SJSA1 (cell line): ENCODE data around the gene SPECC1. TPM values are rescaled to one million over a fixed set of nuclear protein-coding genes. Genes with fewer than 3 reads are reported as not detected.
"Not testable (repeated sequence)": the region's sequence is repeated elsewhere in the genome, so short reads cannot be mapped to it uniquely, and the experiment has no call there.

Experiments
- DNase-seq, 2 experiments: peaks; one replicate each; pipeline ENCODE4 v3.0.0-alpha.2; 2015 to 2020; ENCODE audit warnings: low spot score in 2 of 2, low read depth in 1 of 2
- H3K27ac ChIP-seq: fragments of 250-450 bp; sonication (Bioruptor Pico); 2 replicates; pipeline ENCODE4 v1.5.1; 2020; ENCODE audit warnings: mild to moderate bottlenecking, moderate library complexity
- H3K27me3 ChIP-seq: fragments of 250-450 bp; sonication (Bioruptor Pico); replicated peaks from 2 replicates; pipeline ENCODE4 v1.5.1; 2020; ENCODE audit warnings: mild to moderate bottlenecking, moderate library complexity
- H3K36me3 ChIP-seq: fragments of 250-450 bp; sonication (Bioruptor Pico); 2 replicates; pipeline ENCODE4 v1.5.1; 2020; ENCODE audit warnings: mild to moderate bottlenecking
- H3K4me1 ChIP-seq: fragments of 250-450 bp; sonication (Bioruptor Pico); replicated peaks from 2 replicates; pipeline ENCODE4 v1.6.1; 2021; ENCODE audit warnings: mild to moderate bottlenecking
- H3K4me3 ChIP-seq: fragments of 250-450 bp; sonication (Bioruptor Pico); 2 replicates; pipeline ENCODE4 v1.5.1; 2020; ENCODE audit warnings: mild to moderate bottlenecking
- H3K9me3 ChIP-seq: fragments of 250-450 bp; sonication (Bioruptor Pico); replicated peaks from 2 replicates; pipeline ENCODE4 v1.5.1; 2020; ENCODE audit warnings: mild to moderate bottlenecking
- total RNA-seq: library from RNA; depleted of rRNA; stranded (reverse); fragments of >200 nt; shearing (Covaris generic); gene quantifications from 2 replicates; pipeline ENCODE4 v1.2.3, GENCODE V29; 2014

The SPECC1 gene
- total RNA-seq, 1 experiment from 2014 or later: 81.0 TPM

- H3K27me3 ChIP-seq: 0 out of 2 replicates have a peak, but pooled peaks cover 2% of the 10 kb centered on the region
- no peaks in the 10 kb centered on the region for H3K9me3 ChIP-seq
- peaks cover 21% of the 10 kb centered on the region for H3K4me1 ChIP-seq
- no peak overlapping the region for H3K4me3 ChIP-seq
- H3K36me3 ChIP-seq: no peaks in the 10 kb centered on the region
- DNase-seq: no peak
- no peak overlapping the region for H3K27ac ChIP-seq
These were observed 58.6 kb downstream of the SPECC1 start for GRCh38 chr17:20067711-20068110.

- Histone ChIP-seq H3K9me3 (no peaks in the 10 kb centered on the region), H3K36me3 (no peaks in the 10 kb centered on the region), H3K27ac (no peak overlapping the region), H3K4me1 (peaks cover 16% of the 10 kb centered on the region), H3K4me3 (no peak overlapping the region), H3K27me3 (0 out of 2 replicates have a peak, but pooled peaks cover 2% of the 10 kb centered on the region)
- DNase-seq: no peak
These were observed 59.3 kb downstream of the SPECC1 start for GRCh38 chr17:20068445-20068844.

GRCh38 chr17:20071824-20072691 is 62.9 kb downstream of the SPECC1 start:
- H3K9me3 ChIP-seq: no peaks in the 10 kb centered on the region
- no peaks in the 10 kb centered on the region for H3K36me3 ChIP-seq
- no peak overlapping the region for H3K27ac ChIP-seq
- no peak for DNase-seq
- H3K27me3 ChIP-seq: 0 out of 2 replicates have a peak, but pooled peaks cover 5% of the 10 kb centered on the region
- H3K4me1 ChIP-seq: no peaks in the 10 kb centered on the region
- no peak overlapping the region for H3K4me3 ChIP-seq

GRCh38 chr17:20072692-20072992 is 63.5 kb downstream of the SPECC1 start:
- H3K36me3 ChIP-seq: no peaks in the 10 kb centered on the region
- no peaks in the 10 kb centered on the region for H3K9me3 ChIP-seq
- no peak overlapping the region for H3K27ac ChIP-seq
- DNase-seq: no peak
- H3K27me3 ChIP-seq: 0 out of 2 replicates have a peak, but pooled peaks cover 5% of the 10 kb centered on the region
- H3K4me3 ChIP-seq: no peak overlapping the region
- no peaks in the 10 kb centered on the region for H3K4me1 ChIP-seq

GRCh38 chr17:20073055-20073979 is 64.2 kb downstream of the SPECC1 start:
- Histone ChIP-seq H3K4me1 (no peaks in the 10 kb centered on the region), H3K4me3 (no peak overlapping the region), H3K9me3 (no peaks in the 10 kb centered on the region), H3K36me3 (no peaks in the 10 kb centered on the region), H3K27ac (no peak overlapping the region), H3K27me3 (peaks cover 5% of the 10 kb centered on the region; the same call in 1 of the 2 replicates)
- no peak for DNase-seq

GRCh38 chr17:20074001-20074400 is 64.8 kb downstream of the SPECC1 start:
- no peaks in the 10 kb centered on the region for H3K9me3 ChIP-seq
- no peak overlapping the region for H3K4me3 ChIP-seq
- H3K4me1 ChIP-seq: no peaks in the 10 kb centered on the region
- no peak for DNase-seq
- no peaks in the 10 kb centered on the region for H3K36me3 ChIP-seq
- H3K27me3 ChIP-seq: peaks cover 5% of the 10 kb centered on the region; the same call in 1 of the 2 replicates
- H3K27ac ChIP-seq: no peak overlapping the region

- DNase-seq: no peak
- Histone ChIP-seq H3K27ac (no peak overlapping the region), H3K36me3 (no peaks in the 10 kb centered on the region), H3K9me3 (no peaks in the 10 kb centered on the region), H3K4me3 (no peak overlapping the region), H3K27me3 (peaks cover 5% of the 10 kb centered on the region; the same call in 1 of the 2 replicates), H3K4me1 (no peaks in the 10 kb centered on the region)
These were observed 65.3 kb downstream of the SPECC1 start for GRCh38 chr17:20074489-20074888.

- not testable (repeated sequence) for H3K4me1 ChIP-seq, H3K36me3 ChIP-seq, H3K4me3 ChIP-seq, H3K27me3 ChIP-seq, H3K9me3 ChIP-seq, DNase-seq, H3K27ac ChIP-seq
These were observed 67.0 kb downstream of the SPECC1 start for GRCh38 chr17:20076137-20076536.

GRCh38 chr17:20077978-20078685 is 69.0 kb downstream of the SPECC1 start:
- Histone ChIP-seq H3K27ac (no peak overlapping the region), H3K4me1 (no peaks in the 10 kb centered on the region), H3K27me3 (peaks cover 2% of the 10 kb centered on the region; the same call in 1 of the 2 replicates)

GRCh38 chr17:20080513-20080912 is 71.4 kb downstream of the SPECC1 start:
- H3K9me3 ChIP-seq: no peaks in the 10 kb centered on the region
- H3K27ac ChIP-seq: no peak overlapping the region
- H3K27me3 ChIP-seq: no peaks in the 10 kb centered on the region; the same call in 1 of the 2 replicates
- no peak overlapping the region for H3K4me3 ChIP-seq
- no peak for DNase-seq
- H3K4me1 ChIP-seq: no peaks in the 10 kb centered on the region
- no peaks in the 10 kb centered on the region for H3K36me3 ChIP-seq

More at GRCh38 chr17:20077978-20078685, 69.0 kb downstream of the SPECC1 start:
- H3K36me3 ChIP-seq: no peaks in the 10 kb centered on the region
- H3K4me3 ChIP-seq: no peak overlapping the region
- no peak for DNase-seq
- no peaks in the 10 kb centered on the region for H3K9me3 ChIP-seq

- Histone ChIP-seq H3K36me3 (no peaks in the 10 kb centered on the region), H3K27ac (no peak overlapping the region), H3K27me3 (no peaks in the 10 kb centered on the region; the same call in 1 of the 2 replicates), H3K9me3 (no peaks in the 10 kb centered on the region), H3K4me3 (no peak overlapping the region), H3K4me1 (no peaks in the 10 kb centered on the region)
- DNase-seq: no peak
These were observed 74.1 kb downstream of the SPECC1 start for GRCh38 chr17:20083156-20083859.

- H3K36me3 ChIP-seq: no peaks in the 10 kb centered on the region
- H3K4me3 ChIP-seq: no peak overlapping the region
- no peaks in the 10 kb centered on the region for H3K9me3 ChIP-seq
- H3K4me1 ChIP-seq: no peaks in the 10 kb centered on the region
- DNase-seq: no peak
- no peak overlapping the region for H3K27ac ChIP-seq
- H3K27me3 ChIP-seq: no peaks in the 10 kb centered on the region; the same call in 1 of the 2 replicates
These were observed 75.6 kb downstream of the SPECC1 start for GRCh38 chr17:20084621-20085282.
